ENCODE results near the gene ECSCR.

GRCh38 chr5:139413963-139414362, 48.6 kb downstream of the ECSCR start:
- TF ChIP-seq, protein P1, sequence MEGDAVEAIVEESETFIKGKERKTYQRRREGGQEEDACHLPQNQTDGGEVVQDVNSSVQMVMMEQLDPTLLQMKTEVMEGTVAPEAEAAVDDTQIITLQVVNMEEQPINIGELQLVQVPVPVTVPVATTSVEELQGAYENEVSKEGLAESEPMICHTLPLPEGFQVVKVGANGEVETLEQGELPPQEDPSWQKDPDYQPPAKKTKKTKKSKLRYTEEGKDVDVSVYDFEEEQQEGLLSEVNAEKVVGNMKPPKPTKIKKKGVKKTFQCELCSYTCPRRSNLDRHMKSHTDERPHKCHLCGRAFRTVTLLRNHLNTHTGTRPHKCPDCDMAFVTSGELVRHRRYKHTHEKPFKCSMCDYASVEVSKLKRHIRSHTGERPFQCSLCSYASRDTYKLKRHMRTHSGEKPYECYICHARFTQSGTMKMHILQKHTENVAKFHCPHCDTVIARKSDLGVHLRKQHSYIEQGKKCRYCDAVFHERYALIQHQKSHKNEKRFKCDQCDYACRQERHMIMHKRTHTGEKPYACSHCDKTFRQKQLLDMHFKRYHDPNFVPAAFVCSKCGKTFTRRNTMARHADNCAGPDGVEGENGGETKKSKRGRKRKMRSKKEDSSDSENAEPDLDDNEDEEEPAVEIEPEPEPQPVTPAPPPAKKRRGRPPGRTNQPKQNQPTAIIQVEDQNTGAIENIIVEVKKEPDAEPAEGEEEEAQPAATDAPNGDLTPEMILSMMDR (IDR thresholded peaks at IDR 0.05): no peak
- TF ChIP-seq POLR2A (IDR thresholded peaks at IDR 0.05): no peak
